GM18873 (cell line): ENCODE measurements around the gene CLOCK.
A peak's percentile ranks its signal among the peaks of the same experiment; 100 is the strongest.
"Not testable (repeated sequence)": the region's sequence is repeated elsewhere in the genome, so short reads cannot be mapped to it uniquely, and the experiment has no call there.

Experiments used
- ATAC-seq: cut with Tn5 transposase; IDR thresholded peaks from one replicate; pipeline ENCODE4 v1.9.1; 2021; ENCODE audit warnings: mild to moderate bottlenecking, moderate library complexity, moderate number of reproducible peaks; ENCODE audit not compliant: unreplicated experiment, low FRiP score

The CLOCK gene

DNA sequence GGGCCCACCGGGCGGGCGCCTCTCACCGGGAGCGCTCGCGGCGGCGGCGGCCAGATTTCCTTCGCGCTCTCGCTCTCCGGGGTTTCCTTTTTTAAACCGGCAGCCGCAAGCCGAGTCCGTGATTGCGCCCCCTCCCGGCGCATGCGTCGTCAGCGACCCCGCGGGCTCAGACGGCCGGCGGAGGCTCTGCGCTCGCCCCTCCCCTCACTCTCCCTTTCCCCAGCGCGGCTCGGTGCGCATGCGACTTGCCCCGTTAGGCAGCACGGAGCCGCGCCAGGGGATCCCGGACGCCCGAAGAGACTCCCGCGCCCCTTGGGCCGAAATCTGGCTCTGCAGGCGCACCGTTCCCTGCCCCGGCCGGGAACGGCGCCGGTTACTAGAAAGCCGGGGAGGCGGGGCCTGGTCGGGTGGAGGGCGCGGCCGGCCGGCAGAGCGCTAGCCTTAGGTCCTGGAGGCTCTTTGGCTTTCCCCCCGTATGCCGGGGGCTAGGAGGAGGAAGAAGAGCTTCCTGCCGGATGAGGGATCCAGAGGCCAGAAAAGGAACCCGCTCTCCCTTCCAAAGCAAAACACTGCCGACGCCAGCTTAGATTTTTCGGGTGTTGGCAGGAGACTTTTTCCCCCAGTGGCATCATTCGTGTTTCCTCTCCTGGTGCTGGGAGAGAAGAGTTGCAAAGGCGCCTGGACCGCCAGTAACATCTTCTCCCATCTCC is at the start of gene CLOCK:
Gene CLOCK, minus strand, starts transcription at position 154 of the 710 bp plus-strand sequence. CDS start 64,124 bp downstream, outside the sequence.
- peak; percentile 77 for ATAC-seq

GRCh38 chr4:55592014-55592413 is 45.3 kb upstream of the CLOCK start, which contains the start of gene PDCL2:
TSS of gene PDCL2 (minus strand) at chr4:55592245. CDS start at chr4:55592109, 136 bp downstream.
- ATAC-seq, result no peak

DNA sequence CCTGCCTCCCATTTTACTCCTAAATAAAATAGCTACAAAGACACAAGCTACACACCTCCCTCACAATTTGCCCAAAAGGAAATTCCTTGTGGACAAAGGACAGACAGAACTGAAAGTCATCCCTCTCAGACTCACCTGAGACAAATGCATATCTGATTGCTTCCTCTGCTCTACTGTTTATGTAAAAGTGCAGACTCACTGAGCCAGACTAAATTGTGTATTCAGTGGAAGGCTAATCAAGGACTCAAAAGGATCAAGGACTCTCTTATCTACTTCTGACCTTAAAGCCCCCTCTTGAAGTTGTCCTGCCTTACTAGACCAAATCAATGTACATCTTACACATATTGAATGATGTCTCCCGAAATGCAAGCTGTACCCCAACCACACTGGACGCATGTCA is 41.5 kb upstream of the CLOCK start:
- no peak for ATAC-seq

- not testable (repeated sequence) for ATAC-seq
Observed at GRCh38 chr4:55582773-55583172, 36.1 kb upstream of the CLOCK start.

GRCh38 chr4:55578341-55579010 is 31.8 kb upstream of the CLOCK start:
- ATAC-seq, result no peak

- ATAC-seq, result no peak
Observed at GRCh38 chr4:55575513-55575912, 28.8 kb upstream of the CLOCK start.

DNA sequence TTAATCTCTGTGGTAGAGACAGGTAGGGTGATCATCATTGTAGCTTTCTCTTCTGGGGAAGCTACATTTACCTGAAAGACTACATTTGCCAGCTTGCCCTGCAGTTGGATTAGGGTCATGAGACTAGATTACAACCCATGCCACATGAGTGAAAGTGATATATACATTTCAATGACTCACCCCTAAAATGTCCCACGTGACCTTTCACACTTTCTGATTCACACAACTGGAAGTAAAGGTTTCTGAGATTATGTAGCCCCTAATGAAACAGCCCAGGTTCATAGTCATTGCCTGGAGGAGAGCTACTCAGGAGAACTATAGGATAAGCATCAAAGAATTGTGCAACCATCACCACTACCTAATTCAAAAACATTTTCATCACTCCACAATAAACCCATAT is 27.5 kb upstream of the CLOCK start:
- ATAC-seq, result no peak

GRCh38 chr4:55571806-55572205 is 25.1 kb upstream of the CLOCK start:
- ATAC-seq, result no peak

- no peak for ATAC-seq
Observed at GRCh38 chr4:55568905-55569504, 22.3 kb upstream of the CLOCK start.

- peak; percentile 100 for ATAC-seq
Observed at GRCh38 chr4:55561889-55562288, 15.2 kb upstream of the CLOCK start.

DNA sequence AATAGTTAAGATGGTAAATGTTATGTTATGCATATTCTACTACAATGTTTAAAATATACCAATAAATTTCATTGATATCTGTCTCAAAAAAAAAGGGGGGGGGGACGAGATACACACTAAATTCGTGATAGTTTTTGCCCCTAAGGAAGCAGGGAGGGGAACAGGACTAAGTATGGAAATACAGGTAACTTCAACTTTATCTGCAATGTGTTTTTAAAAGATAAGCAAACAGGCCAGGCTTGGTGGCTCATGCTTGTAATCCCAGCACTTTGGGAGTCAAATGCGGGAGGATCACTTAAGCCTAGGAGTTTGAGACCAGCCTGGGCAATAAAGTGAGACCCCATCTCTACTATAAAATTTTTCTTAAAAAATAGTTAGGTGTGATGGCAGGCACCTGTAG is 13.4 kb upstream of the CLOCK start:
- no peak for ATAC-seq

DNA sequence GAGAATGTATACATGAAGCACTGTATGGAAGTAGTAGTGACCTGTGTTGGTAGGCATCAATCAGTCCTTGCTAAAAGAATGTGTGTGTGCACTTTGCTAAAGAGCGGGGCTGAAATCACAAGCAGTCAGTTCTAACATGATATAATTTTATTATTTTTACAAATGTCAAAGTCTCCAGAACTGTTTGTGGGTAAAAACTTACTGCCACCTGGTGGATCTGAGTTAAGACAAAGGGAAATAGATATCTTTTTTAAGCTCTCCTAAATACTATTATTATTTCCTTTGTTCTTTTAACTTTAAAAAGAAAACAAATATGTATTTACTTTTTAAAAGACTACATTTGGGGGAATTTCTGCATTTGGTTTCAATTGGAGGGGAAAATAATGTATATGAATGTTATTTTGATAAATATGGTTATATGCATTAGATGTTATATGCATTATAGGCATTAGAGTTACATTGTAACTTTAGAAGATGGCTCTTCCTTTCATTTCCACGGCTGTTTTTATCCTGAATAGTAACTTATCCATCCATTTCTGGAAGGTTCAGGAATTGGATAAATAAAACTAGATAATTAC is 7.8 kb upstream of the CLOCK start:
- no peak for ATAC-seq

DNA sequence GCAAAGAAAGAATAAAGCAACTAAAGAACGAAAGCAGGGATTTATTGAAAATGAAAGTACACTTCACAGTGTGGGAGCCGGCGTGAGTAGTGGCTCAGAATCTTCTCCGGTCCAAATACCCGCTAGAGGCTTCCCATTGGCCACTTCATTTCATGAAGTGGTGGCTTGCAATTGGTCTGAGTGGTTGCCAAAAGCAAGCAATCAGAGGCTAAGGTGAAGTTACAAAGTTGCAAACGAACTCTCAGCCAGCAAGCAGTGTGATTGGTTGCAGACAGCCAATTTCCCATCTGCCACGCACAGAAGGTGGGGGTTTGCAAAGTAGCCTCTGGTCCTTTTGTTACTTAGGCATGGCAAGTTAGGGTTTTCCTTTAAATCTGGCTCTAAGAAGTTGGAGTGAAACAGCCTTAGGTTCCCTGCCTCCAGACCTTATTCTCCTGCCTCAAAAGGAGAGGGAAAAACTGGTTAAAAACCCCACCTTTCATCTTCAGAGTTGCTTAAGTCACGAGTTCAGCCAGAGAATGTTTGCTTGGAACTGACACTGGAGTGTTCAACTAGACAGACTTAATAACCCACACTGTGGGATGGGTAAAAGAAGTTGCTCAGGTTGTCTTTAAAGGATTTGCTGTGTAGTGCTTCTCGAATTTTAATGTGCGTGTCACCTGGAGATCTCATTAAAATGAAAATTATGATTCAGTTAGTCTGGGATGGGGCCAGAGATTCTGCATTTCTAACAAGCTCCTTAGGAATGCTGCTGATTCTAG is 6.9 kb upstream of the CLOCK start:
- no peak for ATAC-seq

- not testable (repeated sequence) for ATAC-seq
Observed at GRCh38 chr4:55551964-55552363, 5.3 kb upstream of the CLOCK start.

DNA sequence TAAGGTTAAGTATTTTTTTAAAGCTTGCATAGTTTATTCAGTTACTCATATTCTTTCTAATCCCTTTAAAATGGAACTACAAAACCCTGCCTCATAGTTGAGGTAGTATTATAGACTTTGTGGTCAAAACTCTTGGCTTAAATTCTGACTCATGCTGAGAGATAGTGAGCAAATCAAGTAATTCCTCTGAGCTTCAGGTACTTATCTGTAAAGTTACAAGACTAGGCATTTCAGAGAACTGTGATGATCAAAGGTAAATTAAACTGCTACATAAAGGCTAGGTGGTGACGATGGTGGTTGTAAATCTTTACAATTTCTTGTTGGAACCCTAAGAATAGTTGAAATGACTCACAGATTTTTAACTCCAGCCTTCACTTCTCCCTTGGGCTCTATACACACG is 3.2 kb upstream of the CLOCK start:
- ATAC-seq, result no peak

GRCh38 chr4:55547918-55548317 is 1.2 kb upstream of the CLOCK start:
- no peak for ATAC-seq

DNA sequence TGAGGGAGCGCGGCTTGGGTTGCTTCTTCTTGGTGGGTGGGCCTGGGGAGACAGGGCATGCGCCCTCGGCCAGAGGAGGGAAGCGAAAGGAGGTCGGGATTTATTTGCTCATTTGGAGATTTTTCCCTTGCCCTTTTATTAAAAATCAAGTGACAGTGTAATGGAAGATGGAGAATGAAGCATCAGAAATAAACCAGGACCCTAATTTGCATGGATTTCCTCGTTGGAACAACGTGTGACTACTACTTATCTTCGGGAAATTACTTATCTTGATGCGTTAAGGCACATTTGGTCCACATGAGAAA is 709 bp upstream of the CLOCK start:
- no peak for ATAC-seq

DNA sequence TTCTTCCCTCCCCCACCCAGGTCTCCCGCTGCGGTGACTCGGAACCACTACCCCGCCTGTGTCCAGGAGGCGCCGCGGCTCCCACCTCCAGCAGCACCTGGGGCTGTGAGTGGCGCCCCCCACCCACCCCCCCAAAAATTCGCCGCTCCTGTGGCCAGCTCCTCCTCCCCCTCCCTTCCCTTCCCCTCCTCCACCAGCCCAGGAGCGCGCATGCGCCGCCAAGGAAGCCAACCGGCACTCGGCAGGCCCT is 278 bp downstream of the CLOCK start:
- no peak for ATAC-seq

DNA sequence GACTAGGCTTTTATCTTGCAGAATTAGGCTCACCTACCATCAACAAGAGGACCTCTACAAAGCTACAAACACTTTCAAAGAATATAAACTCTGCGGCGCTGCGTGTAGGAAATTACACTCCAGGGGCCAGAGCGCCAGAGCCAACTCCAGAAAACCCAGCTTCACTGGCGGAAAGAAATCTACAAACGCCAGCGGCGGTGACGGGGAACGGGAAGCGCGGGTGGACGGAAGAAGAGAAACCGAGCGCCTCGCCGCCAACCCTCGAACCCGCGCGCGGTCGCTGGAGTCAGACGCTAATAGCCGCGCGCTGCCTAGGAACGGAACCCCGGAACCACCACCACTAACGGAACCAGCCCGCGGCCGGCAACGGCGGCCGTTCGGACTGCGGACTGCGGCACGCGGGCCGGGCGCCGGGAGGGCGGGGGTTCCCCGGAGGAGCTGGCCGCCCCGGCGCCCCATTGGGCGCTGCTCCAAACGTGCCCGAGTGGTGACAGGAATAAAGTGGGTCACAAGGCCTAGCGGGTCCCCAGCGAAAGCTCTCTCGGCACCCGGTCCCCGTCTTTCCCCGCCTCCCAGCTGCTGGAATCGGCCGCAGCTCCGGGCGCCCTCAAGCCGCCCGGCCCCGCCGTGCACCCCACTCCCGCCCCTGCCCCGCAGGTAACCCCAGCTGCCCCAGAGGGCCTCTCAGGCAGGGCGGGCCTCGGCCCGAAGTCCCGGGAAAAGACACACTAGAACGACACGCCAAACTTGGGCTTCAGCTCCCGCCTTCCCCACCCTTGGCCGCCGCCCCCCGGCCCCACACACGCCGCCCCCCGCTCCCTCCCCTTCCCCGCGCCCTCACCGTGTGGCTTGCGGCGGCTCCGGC is 836 bp downstream of the CLOCK start:
- peak; percentile 37 for ATAC-seq

DNA sequence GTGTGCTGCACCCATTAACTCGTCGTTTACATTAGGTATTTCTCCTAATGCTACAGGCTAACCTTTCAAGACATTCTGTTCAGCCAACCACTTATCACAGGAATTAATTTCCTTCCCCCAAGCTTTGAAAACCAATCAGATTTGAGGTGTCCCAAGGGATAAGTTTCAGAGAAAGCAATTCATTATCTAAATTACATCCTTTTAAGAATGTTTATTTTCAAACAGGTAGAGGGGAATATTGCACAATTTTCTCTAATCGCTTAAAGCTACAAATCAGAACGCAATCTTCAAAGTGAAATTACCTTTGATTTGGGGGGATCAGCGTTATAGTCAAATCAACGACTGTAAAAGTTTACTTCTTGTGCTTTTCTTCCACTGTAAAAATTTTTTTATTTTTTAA is 1.6 kb downstream of the CLOCK start:
- no peak for ATAC-seq
